Tibial nerve (tissue), 4 donors: Measurements from ENCODE around the gene SF3A1. TPM values are rescaled to one million over a fixed set of nuclear protein-coding genes. Genes with fewer than 3 reads are reported as not detected.
A peak's percentile ranks its signal among the peaks of the same experiment; 100 is the strongest.

Experiments
- DNase-seq, 2 donors: peaks; one replicate each; pipeline ENCODE4 v3.0.0-alpha.2; 2019; ENCODE audit warnings: low spot score in 2 of 2
- H3K27ac ChIP-seq, 4 donors: fragments of 200-600 bp; sonication (generic) in 3 of 4; one replicate each; pipeline ENCODE4 v1.5.1; 2017 to 2019; ENCODE audit warnings: mild to moderate bottlenecking in 1 of 4
- H3K27me3 ChIP-seq, 2 donors: fragments of 200-600 bp; sonication (generic) in 1 of 2; one replicate each; pipeline versions ENCODE4 v1.5.1 to v1.6.0; 2017 to 2019
- H3K36me3 ChIP-seq, 3 donors: fragments of 200-600 bp; sonication (generic); one replicate each; pipeline ENCODE4 v1.5.1; 2018 to 2019
- H3K4me1 ChIP-seq, 4 donors: fragments of 200-600 bp; sonication (generic) in 3 of 4; one replicate each; pipeline ENCODE4 v1.5.1; 2017 to 2019
- H3K4me3 ChIP-seq, 4 donors: fragments of 200-600 bp; sonication (generic) in 3 of 4; one replicate each; pipeline ENCODE4 v1.5.1; 2017 to 2019; ENCODE audit warnings: mild to moderate bottlenecking in 1 of 4, moderate library complexity in 1 of 4
- H3K9me3 ChIP-seq, 4 donors: fragments of 200-600 bp; sonication (generic) in 3 of 4; one replicate each; pipeline ENCODE4 v1.5.1; 2017 to 2019
- EP300 ChIP-seq, 2 donors: sonication (generic); formaldehyde crosslinking; IDR thresholded peaks; one replicate each; pipeline ENCODE4 v1.6.1; 2017; ENCODE audit warnings: antibody characterized with exemption in 2 of 2, mild to moderate bottlenecking in 1 of 2
- POLR2A ChIP-seq, 2 donors: fragments of 450-650 bp; IDR thresholded peaks; one replicate each; pipeline ENCODE4 v1.6.1; 2017; ENCODE audit warnings: antibody characterized with exemption in 2 of 2, mild to moderate bottlenecking in 2 of 2, moderate library complexity in 2 of 2
- WGBS, 2 donors: methylation state at CpG; one replicate each; pipeline ENCODE4 v1.1.5; 2018; 5-methylcytosine and 5-hydroxymethylcytosine counted together
- total RNA-seq, 4 donors: library from RNA; depleted of rRNA; stranded (reverse); fragments of >200 nt; gene quantifications; one replicate each; pipeline ENCODE4 v1.1.0, GENCODE V29; 2016
- TF ChIP-seq, protein P1 (sequence below), 5 experiments: fragments of 200-600 bp in 3 of 5; fragments of 450-650 bp in 2 of 5; sonication (generic) in 3 of 5; IDR thresholded peaks; one replicate each; pipeline ENCODE4 v1.5.1; 2016 to 2019; ENCODE audit warnings: antibody characterized with exemption in 5 of 5, mild to moderate bottlenecking in 3 of 5, moderate library complexity in 2 of 5

Gene SF3A1
- total RNA-seq, 4 donors from 2014 or later, result 76.2 to 98.1 (median 91.7) TPM

DNA sequence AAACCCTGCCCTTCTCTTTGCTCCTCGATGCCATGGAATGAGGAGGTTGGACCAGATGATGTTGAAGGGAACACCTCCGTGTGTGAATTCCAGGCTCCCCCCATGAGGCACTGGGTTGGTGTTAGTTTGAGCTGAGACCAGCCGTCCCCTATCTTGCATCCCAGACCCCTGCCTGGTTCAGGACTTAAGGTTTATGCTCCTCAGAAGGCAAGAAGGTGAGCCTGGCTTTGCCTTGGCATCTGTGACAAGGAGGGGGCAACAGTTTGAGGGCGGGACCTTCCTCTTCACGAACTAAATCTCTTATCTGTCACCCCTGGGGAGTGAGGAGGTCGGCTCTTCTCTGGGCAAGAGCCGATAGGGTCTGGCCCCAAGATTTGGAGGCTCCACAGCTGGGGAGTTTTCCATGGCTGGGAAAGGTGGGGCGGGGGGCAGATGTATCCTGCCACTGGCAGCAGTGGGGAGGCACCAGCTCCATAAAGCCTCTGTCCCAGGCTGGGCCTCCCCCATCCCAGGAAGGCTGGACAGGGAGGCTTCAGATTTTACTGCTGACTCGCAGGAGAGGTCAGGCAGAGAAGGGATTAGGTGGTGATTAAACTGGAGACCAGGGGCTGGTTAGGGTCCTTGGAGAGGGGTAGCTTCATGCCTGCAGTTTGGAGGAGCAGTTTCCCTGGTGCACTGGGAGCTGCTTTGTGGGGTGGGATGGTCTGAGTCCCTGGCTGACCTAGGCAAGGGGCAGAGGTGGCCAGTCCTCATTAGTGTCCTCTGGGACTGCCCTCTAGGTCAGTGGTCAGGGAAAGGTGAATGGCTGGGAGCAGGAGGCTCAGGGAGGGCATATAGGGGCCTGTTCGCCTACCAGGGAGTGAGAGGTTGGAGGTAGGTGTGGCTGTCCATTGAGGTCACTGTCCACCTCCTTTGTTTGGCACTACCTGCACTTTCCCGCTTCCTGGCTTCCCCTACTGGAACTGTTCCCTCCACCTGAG, 41.3 kb upstream of the SF3A1 start:
- peak overlapping the region; percentile 56 to 81 (median 73) for H3K4me3 ChIP-seq
- WGBS, 2 donors, result 19 to 22% methylated on average over 10 to 11 of the region's 11 CpGs
- no peaks in the 10 kb centered on the region for H3K36me3 ChIP-seq
- H3K9me3 ChIP-seq, result no peaks in the 10 kb centered on the region
- DNase-seq, result no peak
- peak overlapping the region; percentile 68 to 91 (median 86) for H3K27ac ChIP-seq
- H3K27me3 ChIP-seq, result peaks cover 0 to 18% of the 10 kb centered on the region in 2 donors
- H3K4me1 ChIP-seq, result peaks cover 0 to 53% (median 10%) of the 10 kb centered on the region in 4 donors
- no peak for TF ChIP-seq EP300 (IDR thresholded peaks at IDR 0.05)
- TF ChIP-seq POLR2A (IDR thresholded peaks at IDR 0.05), result no peak
- TF ChIP-seq, protein P1, sequence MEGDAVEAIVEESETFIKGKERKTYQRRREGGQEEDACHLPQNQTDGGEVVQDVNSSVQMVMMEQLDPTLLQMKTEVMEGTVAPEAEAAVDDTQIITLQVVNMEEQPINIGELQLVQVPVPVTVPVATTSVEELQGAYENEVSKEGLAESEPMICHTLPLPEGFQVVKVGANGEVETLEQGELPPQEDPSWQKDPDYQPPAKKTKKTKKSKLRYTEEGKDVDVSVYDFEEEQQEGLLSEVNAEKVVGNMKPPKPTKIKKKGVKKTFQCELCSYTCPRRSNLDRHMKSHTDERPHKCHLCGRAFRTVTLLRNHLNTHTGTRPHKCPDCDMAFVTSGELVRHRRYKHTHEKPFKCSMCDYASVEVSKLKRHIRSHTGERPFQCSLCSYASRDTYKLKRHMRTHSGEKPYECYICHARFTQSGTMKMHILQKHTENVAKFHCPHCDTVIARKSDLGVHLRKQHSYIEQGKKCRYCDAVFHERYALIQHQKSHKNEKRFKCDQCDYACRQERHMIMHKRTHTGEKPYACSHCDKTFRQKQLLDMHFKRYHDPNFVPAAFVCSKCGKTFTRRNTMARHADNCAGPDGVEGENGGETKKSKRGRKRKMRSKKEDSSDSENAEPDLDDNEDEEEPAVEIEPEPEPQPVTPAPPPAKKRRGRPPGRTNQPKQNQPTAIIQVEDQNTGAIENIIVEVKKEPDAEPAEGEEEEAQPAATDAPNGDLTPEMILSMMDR (IDR thresholded peaks at IDR 0.05), result no peak

- no peaks in the 10 kb centered on the region for H3K9me3 ChIP-seq
- peak within 1 kb of the TSS; percentile 56 to 81 (median 73) for H3K4me3 ChIP-seq
- peak within 1 kb of the TSS; percentile 68 to 91 (median 86) for H3K27ac ChIP-seq
- peaks cover 0 to 18% of the 10 kb centered on the region in 2 donors for H3K27me3 ChIP-seq
- TF ChIP-seq, protein P1 (IDR thresholded peaks at IDR 0.05), result no peak
- TF ChIP-seq EP300 (IDR thresholded peaks at IDR 0.05), result peak in 1 of 2 donors; percentile 64
- TF ChIP-seq POLR2A (IDR thresholded peaks at IDR 0.05), result peak; percentile 40 to 42
- peaks cover 0 to 51% (median 9%) of the 10 kb centered on the region in 4 donors for H3K4me1 ChIP-seq
- no peaks in the 10 kb centered on the region for H3K36me3 ChIP-seq
- DNase-seq, result peak; percentile 44 to 59
- WGBS, 2 donors, result 0 to 1% methylated on average over 36 to 44 of the region's 56 CpGs
Measured at GRCh38 chr22:30396871-30397655, 40.4 kb upstream of the SF3A1 start, which contains the start of gene SEC14L2. SEC14L2 (plus strand) TSS chr22:30397018; CDS start chr22:30397117, 99 bp downstream.

GRCh38 chr22:30393885-30394284, 37.2 kb upstream of the SF3A1 start:
- H3K36me3 ChIP-seq, result no peaks in the 10 kb centered on the region
- 81 to 91% methylated on average over 3 of the region's 3 CpGs for WGBS, 2 donors
- no peak for TF ChIP-seq EP300 (IDR thresholded peaks at IDR 0.05)
- TF ChIP-seq, protein P1 (IDR thresholded peaks at IDR 0.05), result no peak
- TF ChIP-seq POLR2A (IDR thresholded peaks at IDR 0.05), result no peak
- H3K4me3 ChIP-seq, result no peak overlapping the region
- peaks cover 0 to 18% of the 10 kb centered on the region in 2 donors for H3K27me3 ChIP-seq
- H3K4me1 ChIP-seq, result peaks cover 0 to 30% (median 8%) of the 10 kb centered on the region in 4 donors
- no peak for DNase-seq
- H3K9me3 ChIP-seq, result no peaks in the 10 kb centered on the region
- no peak overlapping the region for H3K27ac ChIP-seq

DNA sequence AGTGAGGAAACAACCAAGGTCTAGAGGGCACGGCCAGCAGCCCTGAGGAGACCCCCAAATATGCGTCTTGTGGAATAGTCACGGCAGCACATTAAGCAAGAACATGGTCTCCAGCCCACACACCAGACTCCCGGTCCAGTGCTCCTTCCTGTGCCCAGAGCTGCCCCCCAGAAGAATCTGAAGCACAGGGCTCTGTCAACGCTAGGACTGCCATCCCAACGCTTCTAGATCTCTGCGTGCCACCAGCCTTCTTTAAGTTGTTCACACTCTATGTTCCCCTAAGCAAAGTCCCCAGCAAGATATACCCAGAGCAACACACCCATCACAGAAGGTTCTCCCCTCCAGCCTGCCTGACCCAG, 36.6 kb upstream of the SF3A1 start:
- 56 to 65% methylated on average over 7 of the region's 7 CpGs for WGBS, 2 donors
- Histone ChIP-seq H3K27ac (no peak overlapping the region), H3K36me3 (no peaks in the 10 kb centered on the region), H3K4me1 (peaks cover 0 to 24% (median 7%) of the 10 kb centered on the region in 4 donors), H3K9me3 (no peaks in the 10 kb centered on the region), H3K27me3 (peaks cover 0 to 18% of the 10 kb centered on the region in 2 donors), H3K4me3 (no peak overlapping the region)
- no peak for TF ChIP-seq EP300 (IDR thresholded peaks at IDR 0.05)
- no peak for TF ChIP-seq POLR2A (IDR thresholded peaks at IDR 0.05)
- TF ChIP-seq, protein P1 (IDR thresholded peaks at IDR 0.05), result no peak
- DNase-seq, result no peak
